ENCODE measurements around the gene POC1A. TPM values are rescaled to one million over a fixed set of nuclear protein-coding genes. Genes with fewer than 3 reads are reported as not detected.

Gene POC1A
- total RNA-seq, 4 donors from 2014 or later, result 0.84 to 3.1 (median 2.4) TPM

DNA sequence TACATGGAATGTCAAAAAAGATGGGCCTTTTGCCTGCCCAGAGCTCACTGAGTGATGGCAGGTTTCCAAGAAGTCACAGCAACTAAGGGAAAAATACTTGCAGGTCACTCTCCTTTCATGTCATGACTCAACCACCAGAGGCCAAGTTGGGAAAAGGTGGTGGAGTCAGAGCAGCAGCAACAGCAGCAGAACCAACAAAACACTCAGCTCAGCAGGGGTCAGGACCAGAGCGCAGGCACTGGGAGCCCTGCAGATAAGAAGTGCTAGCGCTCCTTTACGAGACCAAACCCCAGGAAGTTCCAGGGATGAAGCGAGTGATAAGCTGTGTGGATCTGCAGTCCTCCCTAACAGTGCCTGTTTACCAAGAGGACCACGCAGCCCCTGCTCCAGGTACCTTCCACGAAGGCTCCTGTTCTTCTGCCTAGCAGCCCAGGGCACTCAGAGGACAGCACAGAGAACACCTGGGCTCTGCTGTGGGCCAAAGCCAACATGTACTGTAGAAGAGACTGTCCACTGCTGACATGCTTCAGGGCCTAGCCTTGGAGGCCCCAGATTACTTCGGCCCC, 26.0 kb downstream of the POC1A start:
- no peak overlapping the region for H3K4me3 ChIP-seq
- H3K4me1 ChIP-seq, result peaks cover 0 to 10% (median 0%) of the 10 kb centered on the region in 4 donors
- no peak for DNase-seq (ENCODE audit: low spot score in 2 of 2)
- H3K36me3 ChIP-seq, result no peaks in the 10 kb centered on the region
- no peaks in the 10 kb centered on the region for H3K27me3 ChIP-seq
- 88 to 92% methylated on average over 7 of the region's 7 CpGs for WGBS, 2 donors
- no peaks in the 10 kb centered on the region for H3K9me3 ChIP-seq
- H3K27ac ChIP-seq, result no peak overlapping the region
- TF ChIP-seq EP300 (IDR thresholded peaks at IDR 0.05) (no peak), POLR2A (IDR thresholded peaks at IDR 0.05) (no peak)
- TF ChIP-seq, protein P1, sequence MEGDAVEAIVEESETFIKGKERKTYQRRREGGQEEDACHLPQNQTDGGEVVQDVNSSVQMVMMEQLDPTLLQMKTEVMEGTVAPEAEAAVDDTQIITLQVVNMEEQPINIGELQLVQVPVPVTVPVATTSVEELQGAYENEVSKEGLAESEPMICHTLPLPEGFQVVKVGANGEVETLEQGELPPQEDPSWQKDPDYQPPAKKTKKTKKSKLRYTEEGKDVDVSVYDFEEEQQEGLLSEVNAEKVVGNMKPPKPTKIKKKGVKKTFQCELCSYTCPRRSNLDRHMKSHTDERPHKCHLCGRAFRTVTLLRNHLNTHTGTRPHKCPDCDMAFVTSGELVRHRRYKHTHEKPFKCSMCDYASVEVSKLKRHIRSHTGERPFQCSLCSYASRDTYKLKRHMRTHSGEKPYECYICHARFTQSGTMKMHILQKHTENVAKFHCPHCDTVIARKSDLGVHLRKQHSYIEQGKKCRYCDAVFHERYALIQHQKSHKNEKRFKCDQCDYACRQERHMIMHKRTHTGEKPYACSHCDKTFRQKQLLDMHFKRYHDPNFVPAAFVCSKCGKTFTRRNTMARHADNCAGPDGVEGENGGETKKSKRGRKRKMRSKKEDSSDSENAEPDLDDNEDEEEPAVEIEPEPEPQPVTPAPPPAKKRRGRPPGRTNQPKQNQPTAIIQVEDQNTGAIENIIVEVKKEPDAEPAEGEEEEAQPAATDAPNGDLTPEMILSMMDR (IDR thresholded peaks at IDR 0.05), result no peak

DNA sequence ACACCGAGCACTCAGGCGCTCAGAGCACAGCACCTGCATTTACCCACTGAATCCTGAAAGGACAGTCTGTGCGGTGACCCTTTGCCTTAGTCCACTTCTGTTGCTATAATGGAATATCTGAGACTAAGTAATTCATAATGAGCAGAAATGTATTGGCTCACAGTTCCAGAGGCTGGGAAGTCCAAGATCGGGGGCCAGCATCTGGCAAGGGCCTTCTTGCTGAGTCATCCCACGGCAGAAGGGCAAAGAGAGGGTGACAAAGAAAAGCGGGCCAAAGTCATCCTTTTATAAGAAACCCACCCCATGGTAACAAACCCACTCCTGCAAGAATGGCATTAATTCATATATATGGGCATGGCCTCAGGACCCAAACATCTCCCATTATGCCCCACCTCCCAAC, 27.7 kb downstream of the POC1A start:
- Histone ChIP-seq H3K27ac (no peak overlapping the region), H3K4me1 (peaks cover 0 to 25% (median 6%) of the 10 kb centered on the region in 4 donors), H3K4me3 (no peak overlapping the region), H3K36me3 (no peaks in the 10 kb centered on the region), H3K27me3 (no peaks in the 10 kb centered on the region), H3K9me3 (no peaks in the 10 kb centered on the region)
- TF ChIP-seq EP300 (IDR thresholded peaks at IDR 0.05) (no peak), POLR2A (IDR thresholded peaks at IDR 0.05) (no peak)
- TF ChIP-seq, protein P1 (IDR thresholded peaks at IDR 0.05), result no peak
- no peak for DNase-seq (ENCODE audit: low spot score in 2 of 2)
- 80 to 85% methylated on average over 6 of the region's 6 CpGs for WGBS, 2 donors

DNA sequence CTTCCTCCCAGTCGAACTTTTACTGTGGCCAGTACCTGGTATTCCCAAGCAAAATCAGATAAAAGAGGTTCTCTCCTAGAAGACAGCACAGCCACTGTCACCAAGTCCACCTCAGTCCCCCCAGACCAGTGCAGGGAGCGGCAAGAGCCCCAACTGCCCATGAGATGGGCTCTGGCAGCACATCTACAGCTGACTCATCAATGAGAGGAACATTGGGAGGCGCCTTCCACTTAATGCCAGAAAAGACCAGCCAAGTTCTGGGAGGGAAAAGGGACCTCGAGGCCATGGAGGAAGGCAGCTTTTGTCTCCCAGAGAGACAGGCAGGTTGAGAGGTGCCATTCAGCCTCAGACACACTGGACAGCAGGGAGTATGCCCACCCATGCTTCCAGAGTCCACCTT, 28.2 kb downstream of the POC1A start:
- 87 to 92% methylated on average over 4 of the region's 4 CpGs for WGBS, 2 donors
- Histone ChIP-seq H3K36me3 (no peaks in the 10 kb centered on the region), H3K4me3 (no peak overlapping the region), H3K27me3 (no peaks in the 10 kb centered on the region), H3K27ac (no peak overlapping the region), H3K9me3 (no peaks in the 10 kb centered on the region), H3K4me1 (peaks cover 0 to 29% (median 10%) of the 10 kb centered on the region in 4 donors)
- DNase-seq (ENCODE audit: low spot score in 2 of 2), result no peak
- no peak for TF ChIP-seq POLR2A (IDR thresholded peaks at IDR 0.05)
- TF ChIP-seq, protein P1 (IDR thresholded peaks at IDR 0.05), result no peak
- TF ChIP-seq EP300 (IDR thresholded peaks at IDR 0.05), result no peak

DNA sequence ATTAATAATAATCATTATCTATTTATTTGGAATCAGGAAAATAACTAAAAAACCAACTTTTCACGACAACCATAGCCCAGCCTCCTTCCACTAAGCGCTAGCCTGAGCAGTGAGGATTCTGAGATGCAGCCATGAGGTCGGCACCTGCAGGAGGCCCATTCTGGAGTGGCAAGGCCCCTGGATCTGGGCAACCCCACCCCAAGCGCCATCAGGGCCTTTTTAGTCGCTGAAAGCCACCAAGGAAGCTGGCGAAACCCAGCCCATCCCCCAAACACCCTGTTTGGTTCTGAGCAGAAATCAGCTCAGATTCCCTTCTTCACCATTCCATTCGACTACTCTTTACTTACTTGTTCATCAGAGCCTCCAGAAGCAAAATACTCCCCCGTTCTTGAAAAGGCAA, 29.5 kb downstream of the POC1A start:
- H3K27ac ChIP-seq, result no peak overlapping the region
- no peaks in the 10 kb centered on the region for H3K36me3 ChIP-seq
- no peak overlapping the region for H3K4me3 ChIP-seq
- no peaks in the 10 kb centered on the region for H3K27me3 ChIP-seq
- peaks cover 0 to 40% (median 18%) of the 10 kb centered on the region in 4 donors for H3K4me1 ChIP-seq
- DNase-seq (ENCODE audit: low spot score in 2 of 2), result no peak
- TF ChIP-seq EP300 (IDR thresholded peaks at IDR 0.05), result no peak
- TF ChIP-seq, protein P1 (IDR thresholded peaks at IDR 0.05), result no peak
- no peak for TF ChIP-seq POLR2A (IDR thresholded peaks at IDR 0.05)
- H3K9me3 ChIP-seq, result no peaks in the 10 kb centered on the region
- 92% methylated on average over 8 of the region's 8 CpGs for WGBS, 2 donors

DNA sequence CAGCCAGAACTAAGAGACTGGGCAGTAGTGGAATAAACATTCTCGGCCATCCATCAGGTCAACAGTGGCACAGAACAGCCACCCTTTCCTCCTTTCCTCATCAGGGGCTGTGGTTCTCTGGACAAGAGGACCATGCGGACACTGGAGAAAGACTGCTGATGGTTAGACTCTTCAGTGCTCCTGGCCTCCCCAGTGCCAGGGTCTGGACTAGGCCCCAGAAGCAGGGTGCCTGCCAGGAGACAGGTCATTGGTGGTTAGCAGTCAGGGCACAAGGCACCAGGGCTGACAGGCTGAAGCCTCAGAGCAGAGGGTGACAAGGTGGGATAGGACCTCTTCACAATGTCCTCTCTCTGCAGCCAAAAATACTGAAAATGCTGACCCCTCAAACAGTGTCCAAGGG, 30.1 kb downstream of the POC1A start:
- no peak for DNase-seq (ENCODE audit: low spot score in 2 of 2)
- H3K27me3 ChIP-seq, result no peaks in the 10 kb centered on the region
- no peaks in the 10 kb centered on the region for H3K9me3 ChIP-seq
- peaks cover 0 to 45% (median 20%) of the 10 kb centered on the region in 4 donors for H3K4me1 ChIP-seq
- H3K36me3 ChIP-seq, result no peaks in the 10 kb centered on the region
- H3K4me3 ChIP-seq, result no peak overlapping the region
- no peak for TF ChIP-seq POLR2A (IDR thresholded peaks at IDR 0.05)
- TF ChIP-seq, protein P1 (IDR thresholded peaks at IDR 0.05), result no peak
- TF ChIP-seq EP300 (IDR thresholded peaks at IDR 0.05), result no peak
- WGBS, 2 donors, result 89 to 100% methylated on average over 2 of the region's 2 CpGs
- no peak overlapping the region for H3K27ac ChIP-seq
